Right forelimb (tissue), 1 donor: ENCODE measurements around the gene WDR44.
A peak's percentile ranks its signal among the peaks of the same experiment; 100 is the strongest.
"Not testable (repeated sequence)": the region's sequence is repeated elsewhere in the genome, so short reads cannot be mapped to it uniquely, and the experiment has no call there.

ENCODE experiments used
- DNase-seq: peaks from one replicate; pipeline ENCODE4 v3.0.0-alpha.2; 2018

The WDR44 gene, protein sequence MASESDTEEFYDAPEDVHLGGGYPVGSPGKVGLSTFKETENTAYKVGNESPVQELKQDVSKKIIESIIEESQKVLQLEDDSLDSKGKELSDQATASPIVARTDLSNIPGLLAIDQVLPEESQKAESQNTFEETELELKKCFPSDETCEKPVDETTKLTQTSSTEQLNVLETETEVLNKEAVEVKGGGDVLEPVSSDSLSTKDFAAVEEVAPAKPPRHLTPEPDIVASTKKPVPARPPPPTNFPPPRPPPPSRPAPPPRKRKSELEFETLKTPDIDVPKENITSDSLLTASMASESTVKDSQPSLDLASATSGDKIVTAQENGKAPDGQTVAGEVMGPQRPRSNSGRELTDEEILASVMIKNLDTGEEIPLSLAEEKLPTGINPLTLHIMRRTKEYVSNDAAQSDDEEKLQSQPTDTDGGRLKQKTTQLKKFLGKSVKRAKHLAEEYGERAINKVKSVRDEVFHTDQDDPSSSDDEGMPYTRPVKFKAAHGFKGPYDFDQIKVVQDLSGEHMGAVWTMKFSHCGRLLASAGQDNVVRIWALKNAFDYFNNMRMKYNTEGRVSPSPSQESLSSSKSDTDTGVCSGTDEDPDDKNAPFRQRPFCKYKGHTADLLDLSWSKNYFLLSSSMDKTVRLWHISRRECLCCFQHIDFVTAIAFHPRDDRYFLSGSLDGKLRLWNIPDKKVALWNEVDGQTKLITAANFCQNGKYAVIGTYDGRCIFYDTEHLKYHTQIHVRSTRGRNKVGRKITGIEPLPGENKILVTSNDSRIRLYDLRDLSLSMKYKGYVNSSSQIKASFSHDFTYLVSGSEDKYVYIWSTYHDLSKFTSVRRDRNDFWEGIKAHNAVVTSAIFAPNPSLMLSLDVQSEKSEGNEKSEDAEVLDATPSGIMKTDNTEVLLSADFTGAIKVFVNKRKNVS

DNA sequence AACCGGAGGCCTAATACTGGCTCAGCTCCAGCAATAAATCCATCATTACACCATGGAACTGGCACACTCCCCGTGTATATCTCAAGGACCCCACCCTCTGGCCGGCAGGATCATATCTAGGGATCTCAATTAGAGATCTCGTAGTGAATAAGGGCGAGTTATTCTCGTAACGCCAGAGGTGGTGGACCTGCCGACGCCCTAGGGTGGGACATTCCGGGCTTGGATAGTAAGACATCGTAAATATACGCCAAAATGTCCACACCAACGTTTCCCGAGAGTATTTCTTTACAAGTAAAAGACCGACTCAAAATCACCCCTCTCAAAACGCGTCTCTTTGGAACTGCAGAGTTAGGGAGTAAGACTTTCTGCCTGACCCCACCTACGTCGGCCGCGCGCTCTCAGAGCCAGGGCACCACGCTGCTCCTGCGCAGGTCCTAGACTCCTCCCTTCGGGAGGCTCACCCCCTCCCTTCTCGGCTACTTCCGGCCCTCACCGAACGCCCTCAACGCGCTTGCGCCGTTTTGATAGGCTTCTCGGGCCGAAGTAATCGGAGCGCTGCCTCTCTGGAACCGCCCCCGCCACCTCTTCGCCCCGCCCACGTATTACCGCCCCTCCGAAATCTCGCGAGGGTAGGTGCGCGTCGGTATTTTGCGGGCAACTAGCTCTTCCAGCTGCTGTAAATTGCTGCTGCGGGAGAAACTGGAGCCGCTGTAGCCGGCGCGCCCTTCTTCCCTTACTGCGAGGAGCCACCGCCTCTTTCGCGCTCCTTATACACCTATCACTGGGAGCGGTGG lies at the start of gene WDR44:
Gene WDR44 (plus strand): TSS at position 643 of the 794 bp plus-strand sequence. CDS start 398 bp downstream, outside the sequence.
- DNase-seq = peak; percentile 94

DNA sequence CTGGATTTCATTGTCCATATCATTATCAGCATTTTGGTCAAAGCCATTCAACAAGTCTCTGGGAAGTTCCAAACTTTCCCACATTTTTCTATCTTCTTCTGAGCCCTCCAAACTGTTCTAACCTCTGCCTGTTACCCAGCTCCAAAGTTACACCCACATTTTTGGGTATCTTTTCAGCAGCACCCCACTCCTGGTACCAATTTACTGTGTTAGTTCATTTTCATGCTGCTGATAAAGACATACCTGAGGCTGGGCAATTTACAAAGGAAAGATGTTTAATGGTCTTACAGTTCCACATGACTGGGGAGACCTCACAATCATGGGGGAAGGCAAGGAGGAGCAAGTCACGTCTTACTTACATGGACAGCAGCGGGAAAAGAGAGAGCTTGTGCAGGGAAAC lies 40.1 kb upstream of the WDR44 start:
- not testable (repeated sequence) for DNase-seq

DNA sequence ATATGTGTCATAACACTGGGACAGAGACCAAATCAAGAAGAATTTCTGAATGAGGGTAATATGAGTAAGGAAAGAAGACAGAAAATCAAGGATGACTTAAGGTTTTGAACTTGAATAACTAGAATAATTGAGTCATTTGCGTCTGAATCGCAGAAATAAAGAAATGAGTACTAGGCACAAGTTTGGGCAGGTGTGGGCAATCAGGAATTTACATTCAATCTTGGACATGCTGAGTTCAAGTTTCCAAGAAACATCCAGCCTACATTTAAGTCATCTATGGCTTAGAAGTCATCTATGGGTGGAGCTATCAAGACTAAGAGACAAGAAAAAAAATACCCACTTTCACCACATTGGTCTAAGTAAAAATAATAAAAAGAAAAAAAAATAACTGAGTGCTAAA lies 30.4 kb upstream of the WDR44 start:
- no peak for DNase-seq

DNA sequence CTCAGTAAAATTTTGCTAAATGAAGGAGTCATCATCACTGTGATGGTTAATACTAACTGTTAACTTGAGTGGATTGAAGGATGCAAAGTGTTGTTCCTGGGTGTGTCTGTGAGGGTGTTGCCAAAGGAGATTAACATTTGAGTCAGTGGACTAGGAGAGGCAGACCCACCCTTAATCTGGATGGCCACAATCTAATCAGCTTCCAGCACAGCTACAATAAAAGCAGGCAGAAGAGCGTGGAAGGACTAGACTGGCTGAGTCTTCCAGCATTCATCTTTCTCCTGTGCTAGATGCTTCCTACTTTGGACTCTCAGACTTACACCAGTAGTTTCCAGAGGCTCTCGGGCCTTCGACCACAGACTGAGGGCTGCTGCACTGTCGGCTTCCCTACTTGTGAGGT lies 21.3 kb upstream of the WDR44 start:
- no peak for DNase-seq

DNA sequence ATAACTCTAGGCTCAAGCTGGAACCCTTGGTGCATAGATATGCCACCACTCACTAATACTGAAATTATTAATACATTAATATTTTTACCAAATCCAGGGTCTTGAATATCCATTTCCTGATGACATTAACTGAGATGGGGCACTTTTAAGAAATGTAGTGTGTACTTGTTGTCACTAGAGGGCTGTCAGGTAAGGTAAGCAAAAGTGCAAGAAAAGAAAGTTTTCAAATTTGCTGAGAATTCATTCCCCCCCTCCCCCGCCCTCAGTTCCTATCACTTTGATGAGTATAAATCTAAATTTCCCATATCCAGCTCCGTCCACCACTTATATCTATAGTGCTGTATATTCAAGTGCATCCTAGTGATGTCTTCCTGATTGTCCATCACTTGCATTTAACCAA lies 20.5 kb upstream of the WDR44 start:
- DNase-seq = no peak

DNA sequence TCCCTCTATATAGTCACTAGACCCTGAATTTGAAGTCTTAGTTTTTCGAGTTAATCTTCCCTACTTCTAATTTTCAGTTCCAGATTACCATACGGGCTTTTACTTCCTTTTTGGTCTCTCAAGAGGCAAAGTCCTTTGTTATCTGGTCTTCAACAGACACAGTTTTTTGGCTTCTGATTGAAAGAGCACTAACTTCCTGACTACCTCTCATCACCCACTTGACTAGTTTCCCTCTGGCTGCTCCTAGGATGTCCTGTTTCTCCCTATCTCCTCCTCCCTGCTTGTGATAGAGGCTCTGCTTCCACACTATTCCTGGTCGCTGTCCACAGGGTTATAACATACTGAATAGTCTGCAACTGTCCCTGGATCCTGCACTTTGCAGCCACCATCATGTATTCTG lies 16.7 kb upstream of the WDR44 start:
- DNase-seq = no peak

DNA sequence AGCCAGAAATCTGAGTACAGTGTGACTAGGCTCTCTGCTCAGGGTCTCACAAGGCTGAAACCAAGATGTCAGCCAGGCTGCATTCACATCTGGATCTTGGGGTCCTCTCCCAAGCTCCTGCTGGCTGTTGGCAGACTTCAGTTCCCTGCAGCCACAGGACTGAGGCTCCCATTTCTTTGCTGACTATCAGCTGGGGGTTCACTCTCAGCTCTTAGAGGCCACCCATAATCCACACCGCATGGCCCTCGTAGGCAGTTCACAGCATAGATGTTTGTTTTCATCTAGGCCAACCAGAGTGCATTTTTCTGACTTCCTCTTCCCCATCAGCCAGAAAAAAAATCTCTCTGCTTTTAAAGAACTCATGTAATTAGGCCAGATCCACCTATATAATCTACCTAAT lies 8.2 kb upstream of the WDR44 start:
- no peak for DNase-seq

DNA sequence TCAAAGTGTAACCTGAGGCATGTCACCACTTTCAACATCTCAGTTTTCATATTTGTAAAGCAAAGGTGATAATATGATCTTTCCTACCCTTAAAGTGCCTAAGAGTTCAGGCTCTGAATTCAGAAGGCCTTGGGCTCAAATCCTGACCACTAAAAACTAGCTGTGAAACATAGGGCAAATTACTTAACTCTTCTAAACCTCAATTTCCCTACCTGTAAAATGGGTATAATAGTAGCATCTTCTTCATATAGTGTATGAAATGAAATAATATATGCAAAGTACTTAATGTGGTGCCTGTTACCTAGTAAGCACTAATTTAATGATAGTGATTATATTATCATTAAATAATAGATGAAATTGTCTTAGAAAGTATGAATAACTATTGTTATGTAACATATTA lies 7.0 kb upstream of the WDR44 start:
- DNase-seq = no peak

DNA sequence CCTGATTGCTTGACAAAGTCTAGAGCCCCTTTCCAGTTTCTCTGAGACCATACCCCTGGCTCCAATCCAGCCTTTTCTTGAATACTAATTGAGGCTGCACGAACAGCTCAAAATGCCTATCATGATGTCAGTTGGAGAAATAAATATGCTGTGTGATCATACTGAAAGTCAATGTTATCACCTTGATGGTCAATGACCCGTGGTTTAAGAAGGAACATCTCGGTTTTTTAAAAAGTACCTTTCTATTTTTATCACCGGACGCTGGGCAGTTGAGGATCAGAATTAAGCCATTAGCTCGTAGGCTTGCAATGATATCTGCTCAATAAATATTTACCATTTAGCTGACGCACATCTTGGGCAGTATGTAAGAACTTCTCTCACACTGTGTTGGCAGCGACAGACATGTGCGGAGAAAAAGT lies 852 bp upstream of the WDR44 start:
- DNase-seq = no peak

DNA sequence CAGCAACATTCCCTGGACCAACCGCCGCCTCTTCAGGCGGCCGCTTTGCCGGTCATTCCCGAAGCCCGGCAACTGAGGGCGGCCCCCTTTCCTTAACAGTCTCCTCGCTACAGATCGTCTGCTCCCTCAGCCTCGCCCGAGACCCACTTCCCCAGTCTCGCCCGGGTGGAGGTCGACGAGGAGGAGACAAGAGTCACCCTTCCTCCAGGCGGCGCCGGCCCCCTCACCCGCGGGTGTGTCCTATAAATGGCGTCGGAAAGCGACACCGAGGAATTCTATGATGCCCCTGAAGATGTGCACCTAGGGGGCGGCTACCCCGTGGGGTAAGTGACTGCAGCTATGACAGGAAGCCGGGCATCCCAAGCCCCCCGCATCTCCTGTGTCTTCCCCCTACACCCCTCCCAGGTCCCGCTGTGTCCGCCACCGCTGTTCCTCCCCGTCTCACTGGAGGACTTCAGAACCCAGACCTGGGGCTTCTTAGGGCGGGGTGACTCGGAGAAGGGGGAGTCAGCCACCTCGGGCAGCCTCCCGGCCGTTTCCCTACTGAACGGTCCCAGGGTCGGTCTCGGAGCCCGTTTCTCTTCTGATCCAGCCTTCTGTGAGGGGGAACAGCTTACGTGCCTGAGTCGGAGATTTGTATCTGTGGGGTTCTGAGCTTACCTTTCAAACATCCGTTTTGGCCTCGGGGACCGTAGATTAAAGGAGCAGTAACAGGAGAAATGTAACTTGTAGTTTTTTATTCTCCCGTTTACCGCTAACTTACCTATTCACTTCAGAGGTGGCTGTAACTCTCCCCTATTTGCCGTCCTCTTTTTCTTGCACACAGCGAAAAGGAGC lies 570 bp downstream of the WDR44 start:
- no peak for DNase-seq

DNA sequence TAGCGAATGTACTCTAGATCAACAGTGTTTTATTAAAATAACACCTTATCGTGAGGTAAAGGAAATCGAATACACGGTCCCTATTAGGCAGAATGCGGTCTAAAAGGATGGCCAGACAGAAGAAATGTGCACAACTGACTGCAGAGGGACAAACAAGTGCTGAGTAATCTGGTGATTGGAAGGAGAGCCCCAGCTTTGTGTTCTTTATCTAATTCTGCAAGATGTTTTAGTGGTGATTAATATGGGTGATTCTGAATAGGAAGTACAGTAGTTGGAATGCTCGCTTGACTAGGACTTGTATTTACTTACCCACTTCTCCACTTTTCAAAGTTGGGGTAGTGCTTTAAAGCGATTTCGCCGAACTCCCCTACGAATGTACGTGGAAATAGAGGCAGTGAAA lies 1.2 kb downstream of the WDR44 start:
- DNase-seq = no peak

DNA sequence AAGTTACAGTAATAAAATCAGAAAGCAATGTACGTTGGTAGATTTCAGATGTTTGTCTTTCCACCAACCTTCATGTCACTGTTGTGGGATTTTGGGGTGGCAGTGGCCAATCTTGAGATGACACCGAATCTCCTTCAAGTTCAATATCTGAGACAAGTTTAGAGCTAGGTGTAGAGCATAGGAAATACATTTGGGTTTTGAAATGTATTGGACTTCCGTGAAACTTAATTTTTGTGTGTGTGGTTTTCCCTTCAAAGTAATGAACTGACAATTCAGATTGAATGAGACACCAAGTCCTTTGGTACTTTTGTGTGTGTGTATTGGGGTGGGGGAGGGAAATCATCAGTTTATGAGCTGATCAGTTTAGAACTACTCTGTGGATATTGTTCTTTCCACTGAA lies 1.8 kb downstream of the WDR44 start:
- no peak for DNase-seq

DNA sequence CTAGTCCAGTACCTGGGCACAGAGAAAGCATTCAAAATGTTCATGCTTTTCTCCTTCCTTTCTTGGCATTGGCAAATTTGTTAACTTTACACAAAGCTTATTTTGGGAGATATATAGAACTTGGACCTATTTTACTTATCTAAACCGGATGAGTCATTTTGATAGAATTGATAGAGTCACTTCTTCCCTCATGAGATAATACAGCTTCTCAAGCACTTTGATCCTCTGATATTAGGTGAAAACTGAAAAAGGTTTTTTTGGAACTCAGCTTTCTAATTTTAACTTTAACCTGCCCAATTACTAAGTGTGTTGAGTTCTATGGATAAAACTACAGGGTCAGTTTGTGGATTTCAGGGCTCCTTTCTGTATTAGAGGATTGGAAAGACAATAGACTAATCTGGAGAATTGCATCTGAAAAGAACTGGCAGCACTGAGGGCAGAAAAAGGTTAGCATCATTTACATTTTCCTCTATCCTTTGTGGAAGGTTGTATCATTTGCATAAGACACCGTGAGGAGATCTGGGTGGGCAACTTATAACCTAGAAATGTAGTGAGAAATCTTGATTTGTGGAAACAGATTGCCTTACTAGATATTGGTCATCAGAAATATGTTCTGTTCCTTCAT lies 2.4 kb downstream of the WDR44 start:
- DNase-seq = no peak

DNA sequence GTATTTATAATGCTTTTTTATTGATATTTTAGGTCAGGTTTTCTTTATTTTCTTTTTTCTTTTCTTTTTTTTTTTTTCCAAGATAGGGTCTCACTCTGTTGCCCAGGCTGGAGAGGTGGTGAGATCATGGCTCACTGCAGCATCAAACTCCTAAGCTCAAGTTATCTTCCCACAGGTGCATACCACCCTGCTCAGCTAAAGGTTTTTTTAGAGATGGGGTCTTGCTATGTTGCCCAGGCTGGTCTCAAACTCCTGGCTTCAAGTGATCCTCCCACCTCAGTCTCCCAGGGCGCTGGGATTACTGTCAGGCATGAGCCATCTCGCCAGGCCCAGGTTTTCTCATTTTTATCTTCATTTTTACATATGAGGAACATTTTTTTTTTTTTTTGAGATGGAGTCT lies 3.3 kb downstream of the WDR44 start:
- DNase-seq = no peak

DNA sequence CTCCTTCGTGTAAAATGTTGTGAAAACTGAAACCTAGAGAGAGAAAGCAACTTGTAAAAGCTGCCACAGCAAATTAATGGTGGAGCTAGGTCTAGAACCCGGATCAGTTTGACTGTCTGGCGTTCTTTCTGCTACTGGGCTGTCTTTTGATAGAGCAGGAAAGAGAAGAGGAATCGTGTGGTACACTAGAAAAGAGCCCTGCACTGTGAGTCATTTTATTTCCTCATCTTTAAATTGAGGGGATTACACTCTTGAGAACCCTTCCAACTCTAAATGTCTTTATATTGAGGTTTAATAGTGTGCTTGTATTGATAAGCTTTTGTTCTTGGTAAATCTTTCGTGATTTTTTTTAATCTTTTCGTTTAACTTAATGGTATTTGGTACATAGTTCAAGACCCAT lies 4.3 kb downstream of the WDR44 start:
- no peak for DNase-seq

DNA sequence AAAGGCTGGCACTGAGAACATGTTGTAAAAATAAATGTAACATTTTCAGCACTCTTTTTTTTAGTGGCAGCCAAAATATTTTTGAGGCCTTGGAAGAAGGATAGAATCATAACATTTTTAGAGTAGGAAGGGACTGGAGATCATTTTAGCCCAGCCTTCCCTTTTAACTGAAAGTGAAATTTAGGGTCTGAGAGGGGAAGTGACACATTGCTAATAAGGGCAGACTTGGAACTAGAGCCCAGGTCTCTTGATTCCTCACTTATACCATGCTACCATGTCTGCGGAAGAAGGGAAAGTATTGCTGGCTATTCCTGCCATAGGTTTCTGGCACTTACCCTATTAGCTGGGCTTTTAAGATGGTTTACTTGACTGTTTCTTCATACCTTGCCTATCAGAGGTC lies 4.8 kb downstream of the WDR44 start:
- no peak for DNase-seq

DNA sequence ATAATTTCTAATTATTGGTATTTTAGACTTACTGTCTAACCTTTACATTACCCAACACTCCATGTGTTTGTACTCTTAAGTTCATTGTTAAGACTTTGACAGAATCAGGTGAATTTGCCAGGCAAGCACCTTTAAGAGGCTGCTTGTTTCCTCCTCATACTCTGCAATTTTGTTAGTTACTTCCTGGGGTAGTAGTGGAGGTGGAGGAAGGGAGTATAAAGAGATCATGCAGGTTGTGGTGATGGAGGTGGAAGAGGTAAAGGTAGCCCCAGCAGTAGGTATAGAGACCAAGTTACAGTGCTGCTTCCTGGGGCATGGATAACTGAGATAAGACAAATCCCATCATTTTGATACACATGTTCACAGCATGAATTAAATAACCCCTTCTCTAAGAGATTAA lies 6.7 kb downstream of the WDR44 start:
- DNase-seq = no peak

DNA sequence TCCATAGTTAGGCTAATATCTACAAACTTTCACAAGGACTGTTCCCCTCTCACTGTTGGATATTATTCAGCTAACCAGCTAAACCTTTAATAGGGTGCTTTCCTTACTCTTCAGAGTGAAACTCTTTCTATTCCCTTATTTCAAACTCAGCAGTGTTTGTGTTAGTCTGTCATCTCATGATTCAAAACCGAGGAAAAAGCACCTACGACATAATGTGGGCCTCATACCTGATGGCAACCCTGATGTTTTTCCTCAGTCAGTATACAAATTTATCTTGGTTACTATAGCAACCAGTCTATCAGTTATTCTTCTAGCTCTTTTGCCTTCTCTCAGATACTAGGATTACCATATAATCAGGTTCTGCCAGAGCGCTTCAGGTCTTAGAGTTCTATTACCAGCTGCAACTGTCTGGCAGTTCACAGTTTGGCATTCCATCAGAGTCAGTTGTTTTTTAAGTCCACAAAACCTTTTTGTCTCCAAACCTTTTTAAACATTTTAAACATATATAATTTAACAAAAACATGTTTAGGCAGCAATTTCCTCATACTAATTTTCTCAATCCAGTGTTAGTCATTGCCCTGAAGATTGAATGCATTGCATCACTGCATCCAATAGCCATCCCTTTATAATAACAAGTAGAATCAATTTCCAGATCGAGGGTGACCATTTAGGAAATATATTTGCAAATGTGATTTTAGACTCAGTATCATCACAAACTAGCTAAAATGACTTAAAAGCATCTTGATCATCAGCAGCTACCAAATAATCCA lies 7.4 kb downstream of the WDR44 start:
- DNase-seq = no peak

DNA sequence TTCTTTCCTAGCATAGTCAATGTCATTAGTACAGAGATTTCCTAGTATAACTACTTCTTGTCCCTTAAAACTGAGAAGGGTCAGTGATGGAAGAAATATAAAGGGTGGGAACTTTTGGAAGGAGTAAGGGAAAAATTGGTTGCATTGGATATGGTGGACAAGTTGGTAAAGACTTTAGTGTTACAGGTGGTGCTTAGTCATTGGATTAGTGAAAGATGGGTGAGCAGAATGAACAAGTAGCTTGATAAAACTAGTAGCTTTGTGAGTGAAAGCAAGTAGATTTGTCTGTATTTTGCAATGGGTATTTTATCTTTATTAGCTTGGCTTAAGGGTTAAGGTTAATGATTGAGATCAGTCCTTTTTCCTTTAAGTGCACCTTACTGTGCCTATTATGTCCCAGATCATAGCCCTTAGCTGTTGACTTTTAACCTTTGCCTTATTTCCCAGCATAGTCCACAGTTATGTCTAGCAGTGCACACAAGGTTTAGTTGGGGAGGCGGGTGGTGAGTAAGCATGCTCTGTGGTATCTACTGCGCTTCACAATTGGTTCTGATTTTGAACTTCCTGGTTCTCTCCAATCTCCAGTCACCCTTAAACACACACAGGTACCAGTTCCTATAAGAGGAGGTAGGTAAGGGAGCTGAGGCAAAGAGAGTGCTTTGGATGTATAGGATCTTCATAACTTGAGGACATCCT lies 9.5 kb downstream of the WDR44 start:
- DNase-seq = no peak

DNA sequence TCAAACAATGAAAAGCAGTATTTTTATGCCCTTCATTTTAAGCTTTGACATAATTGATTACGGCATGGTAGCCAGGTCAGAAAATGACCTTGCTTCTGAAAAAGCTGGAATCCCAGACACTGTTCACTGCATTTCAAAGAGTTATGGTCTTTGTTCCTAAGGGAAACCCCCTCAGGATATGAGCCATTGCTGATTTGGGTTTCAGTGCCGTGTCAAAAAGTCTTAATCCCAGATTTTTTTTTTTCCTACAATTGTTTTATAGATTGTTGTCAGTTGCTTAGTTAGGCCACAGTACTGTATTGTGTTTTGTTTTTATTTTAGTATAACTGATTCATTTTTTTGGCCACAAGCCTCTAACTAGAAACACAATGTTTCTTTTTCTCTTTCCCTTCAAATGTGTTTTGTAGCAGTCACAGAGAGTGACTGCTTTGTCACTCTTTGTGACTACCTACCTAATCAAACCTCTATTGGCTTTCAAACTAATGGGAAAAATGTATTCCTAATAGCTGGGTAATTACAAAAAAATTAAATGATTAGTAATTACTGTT lies 10.3 kb downstream of the WDR44 start:
- DNase-seq = no peak
